HEK293T (cell line): Measurements from ENCODE around the gene CD70.

Experiments
- BHLHE40 ChIP-seq: fragments of 450-650 bp; IDR thresholded peaks from 2 replicates; pipeline ENCODE4 v1.6.1; 2016; ENCODE audit warnings: mild to moderate bottlenecking, moderate library complexity, borderline replicate concordance
- HDGF ChIP-seq: fragments of 450-650 bp; IDR thresholded peaks from 2 replicates; pipeline ENCODE4 v1.6.1; 2017; ENCODE audit warnings: antibody characterized with exemption, borderline replicate concordance
- NFRKB ChIP-seq: fragments of 450-650 bp; IDR thresholded peaks from 2 replicates; pipeline ENCODE4 v1.6.1; 2016; ENCODE audit warnings: mild to moderate bottlenecking, moderate library complexity
- PKNOX1 ChIP-seq: fragments of 450-650 bp; IDR thresholded peaks from 2 replicates; pipeline ENCODE4 v1.6.1; 2016
- SP1 ChIP-seq: fragments of 450-650 bp; IDR thresholded peaks from 2 replicates; pipeline ENCODE4 v1.6.1; 2017

- no peak for TF ChIP-seq HDGF
- no peak for TF ChIP-seq SP1
- no peak for TF ChIP-seq BHLHE40
- TF ChIP-seq NFRKB = no peak
- TF ChIP-seq PKNOX1 = no peak
Measured at GRCh38 chr19:6610934-6611852, 20.2 kb upstream of the CD70 start.
